Ascending aorta (tissue), 2 donors: ENCODE results near the gene CHIC1. TPM values are rescaled to one million over a fixed set of nuclear protein-coding genes. Genes with fewer than 3 reads are reported as not detected.
"Not testable (repeated sequence)": the region's sequence is repeated elsewhere in the genome, so short reads cannot be mapped to it uniquely, and the experiment has no call there.

ENCODE experiments used
- DNase-seq, 2 donors: peaks; one replicate each; pipeline ENCODE4 v3.0.0-alpha.2; 2019; ENCODE audit warnings: low spot score in 2 of 2
- H3K27ac ChIP-seq, 2 donors: fragments of 200-600 bp; sonication (generic); one replicate each; pipeline ENCODE4 v1.5.1; 2016 to 2017; ENCODE audit warnings: mild to moderate bottlenecking in 1 of 2
- H3K27me3 ChIP-seq: fragments of 200-600 bp; sonication (generic); one replicate; pipeline ENCODE4 v1.5.1; 2017
- H3K36me3 ChIP-seq, 2 donors: fragments of 200-600 bp; sonication (generic); one replicate each; pipeline ENCODE4 v1.5.1; 2016
- H3K4me1 ChIP-seq, 2 donors: fragments of 200-600 bp; sonication (generic); one replicate each; pipeline ENCODE4 v1.5.1; 2016 to 2017; ENCODE audit warnings: mild to moderate bottlenecking in 1 of 2
- H3K4me3 ChIP-seq, 2 donors: fragments of 200-600 bp; sonication (generic); one replicate each; pipeline ENCODE4 v1.5.1; 2016 to 2017; ENCODE audit warnings: mild to moderate bottlenecking in 1 of 2
- H3K9me3 ChIP-seq, 2 donors: fragments of 200-600 bp; sonication (generic); one replicate each; pipeline ENCODE4 v1.5.1; 2016
- intact Hi-C: fragments of 100-400 bp; cut with DNase I; formaldehyde crosslinking; loops from one replicate; pipeline ENCODE4 v1.15.1; 2023
- total RNA-seq: library from RNA; depleted of rRNA; stranded (reverse); fragments of >200 nt; gene quantifications from one replicate; pipeline ENCODE4 v1.1.0, GENCODE V29; 2016
- TF ChIP-seq, protein P1 (sequence below), 3 experiments: fragments of 200-600 bp in 2 of 3; fragments of 450-650 bp in 1 of 3; sonication (generic) in 2 of 3; IDR thresholded peaks; one replicate each; pipeline ENCODE4 v1.5.1; 2016 to 2019; ENCODE audit warnings: antibody characterized with exemption in 3 of 3, mild to moderate bottlenecking in 1 of 3, moderate library complexity in 1 of 3

CHIC1 gene
- total RNA-seq, 1 donor from 2014 or later = 3.7 TPM

DNA sequence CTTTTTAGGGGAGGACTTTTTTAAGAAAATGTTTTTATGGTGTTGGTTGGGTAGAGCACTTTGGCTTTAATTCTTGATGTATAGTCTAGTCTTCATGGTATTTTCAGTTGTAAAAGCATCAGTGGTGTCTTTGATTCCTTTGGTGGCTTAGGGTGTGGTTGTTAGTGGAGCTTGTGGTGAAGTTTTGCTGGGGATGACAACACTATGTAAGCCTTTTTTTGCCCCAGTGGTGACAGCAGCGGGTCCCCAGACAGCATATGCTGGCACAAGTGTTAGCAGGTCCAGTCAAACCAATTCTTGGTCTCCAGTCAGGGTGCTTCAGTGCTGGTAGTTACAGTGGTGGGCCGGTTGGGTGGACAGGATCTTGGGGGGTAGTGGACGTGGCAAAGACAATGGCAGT is 52.0 kb downstream of the CHIC1 start:
- Histone ChIP-seq H3K27ac (no peak overlapping the region), H3K27me3 (no peaks in the 10 kb centered on the region), H3K9me3 (peaks cover 0 to 12% of the 10 kb centered on the region in 2 donors), H3K4me1 (no peaks in the 10 kb centered on the region), H3K36me3 (no peaks in the 10 kb centered on the region), H3K4me3 (no peak overlapping the region)
- intact Hi-C loops = no loop called here
- TF ChIP-seq, protein P1, sequence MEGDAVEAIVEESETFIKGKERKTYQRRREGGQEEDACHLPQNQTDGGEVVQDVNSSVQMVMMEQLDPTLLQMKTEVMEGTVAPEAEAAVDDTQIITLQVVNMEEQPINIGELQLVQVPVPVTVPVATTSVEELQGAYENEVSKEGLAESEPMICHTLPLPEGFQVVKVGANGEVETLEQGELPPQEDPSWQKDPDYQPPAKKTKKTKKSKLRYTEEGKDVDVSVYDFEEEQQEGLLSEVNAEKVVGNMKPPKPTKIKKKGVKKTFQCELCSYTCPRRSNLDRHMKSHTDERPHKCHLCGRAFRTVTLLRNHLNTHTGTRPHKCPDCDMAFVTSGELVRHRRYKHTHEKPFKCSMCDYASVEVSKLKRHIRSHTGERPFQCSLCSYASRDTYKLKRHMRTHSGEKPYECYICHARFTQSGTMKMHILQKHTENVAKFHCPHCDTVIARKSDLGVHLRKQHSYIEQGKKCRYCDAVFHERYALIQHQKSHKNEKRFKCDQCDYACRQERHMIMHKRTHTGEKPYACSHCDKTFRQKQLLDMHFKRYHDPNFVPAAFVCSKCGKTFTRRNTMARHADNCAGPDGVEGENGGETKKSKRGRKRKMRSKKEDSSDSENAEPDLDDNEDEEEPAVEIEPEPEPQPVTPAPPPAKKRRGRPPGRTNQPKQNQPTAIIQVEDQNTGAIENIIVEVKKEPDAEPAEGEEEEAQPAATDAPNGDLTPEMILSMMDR (IDR thresholded peaks at IDR 0.05) = no peak
- DNase-seq = no peak

DNA sequence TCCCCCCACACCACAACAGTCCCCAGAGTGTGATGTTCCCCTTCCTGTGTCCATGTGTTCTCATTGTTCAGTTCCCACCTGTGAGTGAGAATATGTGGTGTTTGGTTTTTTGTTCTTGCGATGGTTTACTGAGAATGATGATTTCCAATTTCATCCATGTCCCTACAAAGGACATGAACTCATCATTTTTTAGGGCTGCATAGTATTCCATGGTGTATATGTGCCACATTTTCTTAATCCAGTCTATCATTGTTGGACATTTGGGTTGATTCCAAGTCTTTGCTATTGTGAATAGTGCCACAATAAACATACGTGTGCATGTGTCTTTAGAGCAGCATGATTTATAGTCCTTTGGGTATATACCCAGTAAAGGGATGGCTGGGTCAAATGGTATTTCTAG is 78.7 kb downstream of the CHIC1 start:
- H3K27ac ChIP-seq, intact Hi-C loops, H3K4me1 ChIP-seq, H3K4me3 ChIP-seq, H3K27me3 ChIP-seq, DNase-seq: not testable (repeated sequence)
- Histone ChIP-seq H3K9me3 (peaks cover 6 to 43% of the 10 kb centered on the region in 2 donors), H3K36me3 (peaks cover 0 to 11% of the 10 kb centered on the region in 2 donors)

DNA sequence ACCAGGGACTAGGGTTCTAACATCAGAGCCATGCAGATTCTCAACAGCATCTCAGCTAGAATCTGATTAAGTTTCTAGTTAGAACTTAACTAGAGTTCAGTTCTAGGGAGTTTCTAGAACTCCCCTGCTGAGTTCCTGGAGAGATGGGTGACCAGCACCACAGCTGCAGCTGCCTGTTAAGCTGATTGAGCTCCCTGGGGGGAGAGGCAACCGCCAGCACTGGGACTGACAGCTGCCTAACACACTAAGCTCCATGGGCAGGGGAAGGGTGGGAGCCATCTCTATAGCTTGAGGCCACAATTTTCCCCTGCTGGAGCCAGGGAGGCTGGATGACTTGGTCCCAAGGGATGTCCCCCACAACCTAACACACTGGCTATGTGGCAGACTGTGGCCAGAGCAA is 84.2 kb downstream of the CHIC1 start:
- TF ChIP-seq, protein P1 (IDR thresholded peaks at IDR 0.05) = no peak
- Histone ChIP-seq H3K4me3 (no peak overlapping the region), H3K27ac (no peak overlapping the region), H3K9me3 (peaks cover 10 to 51% of the 10 kb centered on the region in 2 donors), H3K36me3 (peaks cover 0 to 7% of the 10 kb centered on the region in 2 donors), H3K4me1 (no peaks in the 10 kb centered on the region), H3K27me3 (no peaks in the 10 kb centered on the region)
- no peak for DNase-seq
- intact Hi-C loops = no loop called here

DNA sequence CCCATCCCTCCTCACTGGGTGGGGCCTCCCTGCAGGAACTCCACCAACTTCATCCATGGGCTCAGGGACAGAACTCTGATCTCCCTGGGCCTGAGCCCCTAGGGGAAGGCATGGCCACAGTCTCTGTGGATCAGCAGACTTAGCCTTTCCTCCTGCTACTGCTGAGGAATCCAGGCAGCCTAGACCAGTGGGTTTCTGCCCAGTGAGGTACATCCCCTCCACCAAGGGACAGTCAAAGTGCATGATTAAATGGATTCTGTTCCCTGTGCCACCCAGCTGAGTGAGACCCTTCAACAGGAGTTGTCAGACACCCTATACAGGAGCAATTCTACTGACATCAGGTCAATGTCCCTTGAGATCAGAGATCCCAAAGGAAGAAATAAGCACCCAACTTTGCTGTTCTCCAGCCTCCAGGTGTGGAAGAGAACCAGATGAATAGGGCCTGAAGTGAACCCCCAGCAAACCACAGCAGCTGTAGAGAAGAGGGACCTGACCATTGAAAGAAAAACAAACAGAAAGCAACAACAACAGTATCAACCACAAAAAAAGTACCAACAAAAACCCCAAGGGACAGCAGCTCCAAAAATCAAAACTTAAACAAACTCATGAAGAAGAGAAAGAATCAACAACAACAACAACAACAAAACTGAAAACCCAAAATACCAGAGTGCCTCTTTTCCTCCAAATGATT is 84.8 kb downstream of the CHIC1 start:
- no peak for DNase-seq
- H3K27me3 ChIP-seq = no peaks in the 10 kb centered on the region
- intact Hi-C loops = no loop called here
- peaks cover 10 to 54% of the 10 kb centered on the region in 2 donors for H3K9me3 ChIP-seq
- no peaks in the 10 kb centered on the region for H3K4me1 ChIP-seq
- no peak overlapping the region for H3K4me3 ChIP-seq
- TF ChIP-seq, protein P1 (IDR thresholded peaks at IDR 0.05) = no peak
- H3K27ac ChIP-seq = no peak overlapping the region
- H3K36me3 ChIP-seq = peaks cover 0 to 7% of the 10 kb centered on the region in 2 donors

DNA sequence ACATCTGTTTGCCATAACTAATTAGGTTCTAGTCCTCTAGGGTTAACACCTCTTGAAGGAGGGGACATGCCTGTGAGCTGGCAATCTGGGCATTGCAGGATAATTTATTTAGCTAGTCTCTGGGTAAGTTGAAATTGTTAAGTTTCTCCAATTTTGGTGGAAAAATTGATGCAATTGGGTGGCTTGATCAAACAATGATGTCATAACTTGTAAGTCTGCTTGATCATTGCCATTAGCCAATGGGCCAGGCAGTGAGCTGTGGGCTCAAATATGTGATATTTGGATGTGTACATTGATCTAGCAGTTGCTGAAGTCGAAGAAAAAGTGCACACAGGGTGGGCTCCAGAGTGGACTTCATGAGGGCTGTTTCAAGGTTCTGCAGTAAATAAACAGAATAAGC is 98.3 kb downstream of the CHIC1 start:
- H3K27me3 ChIP-seq, DNase-seq, intact Hi-C loops, H3K36me3 ChIP-seq, H3K4me1 ChIP-seq, H3K27ac ChIP-seq, H3K4me3 ChIP-seq: not testable (repeated sequence)
- peaks cover 24 to 32% of the 10 kb centered on the region in 2 donors for H3K9me3 ChIP-seq

DNA sequence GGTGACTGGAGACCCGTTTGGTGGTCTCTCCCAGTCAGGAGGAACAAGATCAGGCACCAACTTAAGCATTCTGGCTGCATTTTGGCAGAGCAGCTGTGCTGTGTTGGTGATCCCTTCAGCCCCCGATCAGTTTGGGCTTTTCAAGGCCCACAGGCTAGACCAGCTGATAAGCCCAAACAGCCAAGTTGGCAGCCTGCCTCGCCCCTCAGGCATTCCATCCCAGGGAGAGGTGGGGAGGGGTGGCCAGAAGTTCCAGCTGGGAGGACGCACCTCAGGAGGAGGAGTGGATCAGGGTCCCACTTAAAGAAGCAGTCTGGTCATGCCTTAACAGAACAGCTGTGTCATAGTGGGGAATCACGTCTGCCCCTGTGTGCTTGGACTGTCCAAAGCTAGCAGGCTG is 105.8 kb downstream of the CHIC1 start:
- intact Hi-C loops = no loop called here
- no peak overlapping the region for H3K4me3 ChIP-seq
- no peaks in the 10 kb centered on the region for H3K27me3 ChIP-seq
- TF ChIP-seq, protein P1 (IDR thresholded peaks at IDR 0.05) = no peak
- H3K9me3 ChIP-seq = peaks cover 6 to 12% of the 10 kb centered on the region in 2 donors
- H3K36me3 ChIP-seq = no peaks in the 10 kb centered on the region
- H3K4me1 ChIP-seq = no peaks in the 10 kb centered on the region
- no peak for DNase-seq
- H3K27ac ChIP-seq = no peak overlapping the region

DNA sequence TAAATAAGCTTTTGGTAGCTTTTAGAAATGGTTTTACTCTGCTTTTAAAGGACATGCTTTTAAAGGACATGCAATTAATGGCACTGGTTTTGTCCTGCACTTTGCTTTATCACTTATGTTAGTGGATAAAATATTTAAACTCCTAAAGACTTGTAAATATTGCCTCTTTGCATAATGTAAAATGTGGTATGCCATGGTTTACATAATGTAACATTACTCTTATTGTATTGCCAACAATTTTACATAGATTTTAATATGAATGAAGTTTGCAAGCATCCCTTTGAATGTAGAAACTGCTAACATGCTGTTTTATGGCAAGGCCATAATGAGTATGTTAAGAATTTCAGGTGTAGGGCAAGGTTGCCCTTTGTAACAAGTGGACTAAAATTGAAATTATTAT is 118.4 kb downstream of the CHIC1 start:
- DNase-seq = no peak
- intact Hi-C loops = no loop called here
- TF ChIP-seq, protein P1 (IDR thresholded peaks at IDR 0.05) = no peak
- H3K9me3 ChIP-seq = peaks cover 0 to 9% of the 10 kb centered on the region in 2 donors
- H3K27me3 ChIP-seq = no peaks in the 10 kb centered on the region
- H3K36me3 ChIP-seq = no peaks in the 10 kb centered on the region
- H3K4me3 ChIP-seq = no peak overlapping the region
- no peaks in the 10 kb centered on the region for H3K4me1 ChIP-seq
- no peak overlapping the region for H3K27ac ChIP-seq
